IMR-90 (cell line): ENCODE measurements around the gene ANKRD1. TPM values are rescaled to one million over a fixed set of nuclear protein-coding genes. Genes with fewer than 3 reads are reported as not detected.

ENCODE experiments used
- ATAC-seq: fragments of 200-7000 bp; cut with Tn5 transposase; 2 replicates; pipeline ENCODE4 v1.9.1; 2020; ENCODE audit warnings: low read depth, mild to moderate bottlenecking, moderate library complexity
- BruUV-seq: library from RNA; stranded (reverse); fragments of 400-500 nt; replicated peaks from 2 replicates; lab custom pipeline; 2021; lab: Mats Ljungman, UMichigan
- CTCF ChIA-PET: fragments of 300-600 bp; formaldehyde crosslinking; extraction: SDS; loops from one replicate; lab custom pipeline; 2021; ENCODE audit warnings: antibody characterized with exemption; lab: Yijun Ruan, JAX
- POLR2A ChIA-PET: fragments of 300-600 bp; sonication (Branson Sonifier 250); formaldehyde crosslinking; loops from one replicate; lab custom pipeline; 2022; ENCODE audit warnings: antibody characterized with exemption; ENCODE audit not compliant: unreplicated experiment; lab: Charles Lee
- DNase-seq: peaks from one replicate; pipeline ENCODE4 v3.0.0; 2013
- H2AFZ ChIP-seq: replicated peaks from 2 replicates; pipeline ENCODE3; 2013; ENCODE audit warnings: low read length, mild to moderate bottlenecking; ENCODE audit not compliant: poor library complexity
- H2AK5ac ChIP-seq: 2 replicates; pipeline ENCODE4 v1.6.1; 2013; ENCODE audit warnings: low read depth, low read length, inconsistent platforms
- H2AK9ac ChIP-seq: replicated peaks from 2 replicates; pipeline ENCODE3; 2013; ENCODE audit warnings: mild to moderate bottlenecking, low read depth, low read length, moderate library complexity; ENCODE audit not compliant: poor library complexity
- H2BK120ac ChIP-seq: 2 replicates; pipeline ENCODE4 v1.6.1; 2013; ENCODE audit warnings: low read depth, low read length, inconsistent platforms
- H2BK15ac ChIP-seq: 3 replicates; pipeline ENCODE4 v1.6.1; 2013; ENCODE audit warnings: low read depth, low read length, inconsistent platforms
- H2BK20ac ChIP-seq: 2 replicates; pipeline ENCODE4 v1.6.1; 2013; ENCODE audit warnings: low read depth, mild to moderate bottlenecking, inconsistent platforms, low read length, moderate library complexity
- H2BK5ac ChIP-seq: 2 replicates; pipeline ENCODE4 v1.6.1; 2013; ENCODE audit warnings: mild to moderate bottlenecking, low read depth, low read length, inconsistent platforms; ENCODE audit not compliant: poor library complexity, severe bottlenecking
- H3K14ac ChIP-seq: replicated peaks from 2 replicates; pipeline ENCODE4 v1.6.1; 2013; ENCODE audit warnings: low read depth, low read length, inconsistent platforms
- H3K18ac ChIP-seq: 2 replicates; pipeline ENCODE4 v1.6.1; 2013; ENCODE audit warnings: low read depth, low read length, control low read depth
- H3K23ac ChIP-seq: 2 replicates; pipeline ENCODE4 v1.6.1; 2013; ENCODE audit warnings: low read depth, low read length, inconsistent platforms
- H3K27ac ChIP-seq: 2 replicates; pipeline ENCODE4 v1.5.1; 2013; ENCODE audit warnings: mild to moderate bottlenecking, control low read depth, low read length; ENCODE audit not compliant: insufficient read depth
- H3K27me3 ChIP-seq: 2 replicates; pipeline ENCODE4 v1.6.1; 2013; ENCODE audit warnings: low read length; ENCODE audit not compliant: control insufficient read depth, insufficient read depth
- H3K36me3 ChIP-seq: 2 replicates; pipeline ENCODE4 v1.6.1; 2013; ENCODE audit warnings: low read length, mixed read lengths; ENCODE audit not compliant: control insufficient read depth, insufficient read depth
- H3K4ac ChIP-seq: 2 replicates; pipeline ENCODE4 v1.6.1; 2013; ENCODE audit warnings: low read depth, low read length, inconsistent platforms
- H3K4me1 ChIP-seq: 2 replicates; pipeline ENCODE4 v1.6.1; 2013; ENCODE audit warnings: low read length, mixed read lengths; ENCODE audit not compliant: control insufficient read depth, insufficient read depth
- H3K4me2 ChIP-seq: 2 replicates; pipeline ENCODE4 v1.6.1; 2013; ENCODE audit warnings: low read depth, mild to moderate bottlenecking, control low read depth, low read length, moderate library complexity
- H3K4me3 ChIP-seq: 2 replicates; pipeline ENCODE4 v1.5.1; 2013; ENCODE audit warnings: low read depth, mild to moderate bottlenecking, control low read depth, low read length, moderate library complexity; ENCODE audit not compliant: insufficient read depth
- H3K56ac ChIP-seq: 2 replicates; pipeline ENCODE4 v1.6.1; 2013; ENCODE audit warnings: low read length, inconsistent platforms; ENCODE audit not compliant: insufficient read depth; ENCODE audit errors: extremely low read depth
- H3K79me1 ChIP-seq, 2 experiments: 2 replicates each; pipeline ENCODE4 v1.6.1; 2013; ENCODE audit warnings: low read length in 2 of 2, inconsistent platforms in 1 of 2, low read depth in 1 of 2
- H3K9ac ChIP-seq: 2 replicates; pipeline ENCODE4 v1.6.1; 2013; ENCODE audit warnings: low read depth, low read length, control low read depth
- H3K9me1 ChIP-seq: 2 replicates; pipeline ENCODE4 v1.6.1; 2013; ENCODE audit warnings: low read length, inconsistent platforms; ENCODE audit not compliant: insufficient read depth
- H3K9me3 ChIP-seq: 2 replicates; pipeline ENCODE4 v1.6.1; 2013; ENCODE audit warnings: low read length; ENCODE audit not compliant: control insufficient read depth, insufficient read depth
- H4K20me1 ChIP-seq: 2 replicates; pipeline ENCODE4 v1.6.1; 2013; ENCODE audit warnings: low read length, inconsistent platforms; ENCODE audit not compliant: insufficient read depth
- H4K5ac ChIP-seq: 2 replicates; pipeline ENCODE4 v1.6.1; 2013; ENCODE audit warnings: mild to moderate bottlenecking, low read depth, low read length, control low read depth
- H4K8ac ChIP-seq, 2 experiments: 2 replicates each; pipeline ENCODE4 v1.6.1; 2013; ENCODE audit warnings: low read depth in 2 of 2, low read length in 2 of 2, control low read depth in 1 of 2, inconsistent platforms in 1 of 2
- H4K91ac ChIP-seq: 2 replicates; pipeline ENCODE4 v1.6.1; 2013; ENCODE audit warnings: low read depth, low read length, inconsistent platforms; ENCODE audit not compliant: insufficient read depth
- BHLHE40 ChIP-seq: fragments of 150-350 bp; IDR thresholded peaks from 2 replicates; pipeline ENCODE4 v1.6.1; 2016; ENCODE audit warnings: mild to moderate bottlenecking, low read depth, low read length
- CEBPB ChIP-seq: IDR thresholded peaks from 2 replicates; pipeline ENCODE4 v1.6.1; 2012; ENCODE audit warnings: low read depth, low read length, improper control_type of control experiment
- CHD1 ChIP-seq: IDR thresholded peaks from 2 replicates; pipeline ENCODE4 v1.6.1; 2012; ENCODE audit warnings: low read depth, low read length, improper control_type of control experiment
- CTCF ChIP-seq: conservative IDR thresholded peaks from 2 replicates; pipeline ENCODE4 v1.5.1; 2012; ENCODE audit warnings: mild to moderate bottlenecking, low read depth, low read length, improper control_type of control experiment
- ELK1 ChIP-seq: fragments of 150-350 bp; IDR thresholded peaks from 2 replicates; pipeline ENCODE4 v1.6.1; 2016; ENCODE audit warnings: low read depth, mild to moderate bottlenecking, low read length, moderate library complexity, borderline replicate concordance
- FOS ChIP-seq: fragments of 150-350 bp; IDR thresholded peaks from 2 replicates; pipeline ENCODE4 v1.6.1; 2016; ENCODE audit warnings: low read depth, low read length
- MAFK ChIP-seq: IDR thresholded peaks from 2 replicates; pipeline ENCODE4 v1.6.1; 2012; ENCODE audit warnings: low read depth, low read length, improper control_type of control experiment
- MAZ ChIP-seq: IDR thresholded peaks from 2 replicates; pipeline ENCODE4 v1.6.1; 2012; ENCODE audit warnings: low read depth, mild to moderate bottlenecking, low read length, improper control_type of control experiment, moderate library complexity, borderline replicate concordance
- MXI1 ChIP-seq: IDR thresholded peaks from 2 replicates; pipeline ENCODE4 v1.6.1; 2012; ENCODE audit warnings: low read depth, mild to moderate bottlenecking, low read length, moderate library complexity, borderline replicate concordance
- POLR2A ChIP-seq: IDR thresholded peaks from 2 replicates; pipeline ENCODE4 v1.6.1; 2012; ENCODE audit warnings: mild to moderate bottlenecking, low read depth, low read length
- RAD21 ChIP-seq: IDR thresholded peaks from 2 replicates; pipeline ENCODE4 v1.6.1; 2012; ENCODE audit warnings: low read length, improper control_type of control experiment
- RCOR1 ChIP-seq: IDR thresholded peaks from 2 replicates; pipeline ENCODE4 v1.6.1; 2012; ENCODE audit warnings: mild to moderate bottlenecking, low read length, improper control_type of control experiment; ENCODE audit not compliant: insufficient replicate concordance
- RFX5 ChIP-seq: IDR thresholded peaks from 2 replicates; pipeline ENCODE4 v1.8.0; 2012; ENCODE audit warnings: low read depth, mild to moderate bottlenecking, low read length, moderate library complexity
- SMC3 ChIP-seq: fragments of 150-350 bp; IDR thresholded peaks from 2 replicates; pipeline ENCODE4 v1.6.1; 2016; ENCODE audit warnings: low read depth, mild to moderate bottlenecking, antibody characterized with exemption, low read length, moderate library complexity
- USF2 ChIP-seq: fragments of 150-350 bp; IDR thresholded peaks from 2 replicates; pipeline ENCODE4 v1.6.1; 2017; ENCODE audit warnings: mild to moderate bottlenecking, antibody characterized with exemption, low read length, low read depth
- WGBS, 2 experiments: methylation state at CpG; one replicate each; pipeline versions ENCODE4 v1.1.5 to v1.1.7; 2013; ENCODE audit warnings: missing lambda C conversion rate in 2 of 2; ENCODE audit not compliant: insufficient read length in 1 of 2; ENCODE audit errors: extremely low coverage in 2 of 2; 5-methylcytosine and 5-hydroxymethylcytosine counted together
- dilution Hi-C: fragments of 300-500 bp; cut with HindIII; formaldehyde crosslinking; loops from one replicate; pipeline ENCODE4 v1.14.3; 2018; ENCODE audit warnings: low sequenced_read_pairs; ENCODE audit not compliant: unreplicated experiment
- in situ Hi-C: fragments of 300-500 bp; cut with MboI; formaldehyde crosslinking; loops from 3 replicates; pipeline ENCODE4 v1.14.3; 2019; ENCODE audit warnings: low sequenced_read_pairs, inconsistent platforms, mixed read lengths
- intact Hi-C: fragments of 100-400 bp; cut with micrococcal nuclease; formaldehyde crosslinking; loops from 2 replicates; pipeline ENCODE4 v1.10.0; 2022
- polyA plus RNA-seq, 3 experiments: library from polyadenylated mRNA; depleted of rRNA; stranded (reverse); fragments of >200 nt; gene quantifications; 2 replicates each; pipeline ENCODE4 v1.2.3, GENCODE V29; 2012; ENCODE audit warnings: low replicate concordance in 1 of 3
- total RNA-seq: library from RNA; depleted of rRNA; stranded (reverse); fragments of >200 nt; gene quantifications from 2 replicates; pipeline ENCODE4 v1.2.3, GENCODE V29; 2012

ANKRD1 gene
- total and polyA plus RNA-seq, 2 of the 4 experiments (the other 2 are of a cell fraction): 7.4 to 10.8 TPM

- Histone ChIP-seq H3K9me1 (peaks cover 2% of the 10 kb centered on the region; the same call in 1 of the 2 replicates), H2BK120ac (peak overlapping the region; percentile 15), H3K27ac (no peak overlapping the region), H3K9me3 (no peaks in the 10 kb centered on the region), H3K14ac (peak overlapping the region; percentile 35; the same call in 1 of the 2 replicates), H4K20me1 (no peaks in the 10 kb centered on the region), H3K9ac (no peak overlapping the region), H3K4me2 (no peak overlapping the region), H2AFZ (no peak overlapping the region), H2AK5ac (peak overlapping the region; percentile 47; the same call in 1 of the 2 replicates), H4K91ac (0 out of 2 replicates have a peak overlapping the region, but pooled peaks have one; percentile 6), H3K27me3 (no peaks in the 10 kb centered on the region), H4K5ac (no peak overlapping the region), H3K4me3 (no peak overlapping the region), H3K23ac (0 out of 2 replicates have a peak overlapping the region, but pooled peaks have one; percentile 5), H2AK9ac (no peak overlapping the region), H3K56ac (no peak overlapping the region), H2BK20ac (peak overlapping the region; percentile 61; the same call in 1 of the 2 replicates), H2BK5ac (no peak overlapping the region), H3K36me3 (no peaks in the 10 kb centered on the region), H3K79me1 (no peaks in the 10 kb centered on the region), H3K18ac (peak overlapping the region; percentile 35; the same call in 1 of the 2 replicates), H3K4ac (no peak overlapping the region), H4K8ac (peak overlapping the region in 1 of 2 experiments; percentile 27; a peak in 1 of 4 replicates), H3K4me1 (peaks cover 15% of the 10 kb centered on the region), H2BK15ac (peak overlapping the region; percentile 4; the same call in 1 of the 3 replicates)
- TF ChIP-seq MAFK (no peak), CTCF (no peak), SMC3 (no peak), CEBPB (no peak), FOS (no peak), CHD1 (no peak), RAD21 (no peak), RCOR1 (no peak), MXI1 (no peak), RFX5 (no peak), POLR2A (no peak), BHLHE40 (no peak), ELK1 (no peak), USF2 (no peak), MAZ (no peak)
- POLR2A ChIA-PET: no interaction called here
- dilution Hi-C loops: no loop called here
- intact Hi-C loops: no loop called here
- no CpG with 5 or more reads among the region's 3 CpGs for WGBS, 2 experiments
- BruUV-seq: no TSS peak
- in situ Hi-C loops: no loop called here
- CTCF ChIA-PET: no interaction called here
- ATAC-seq: no peak
- DNase-seq: no peak
Observed at GRCh38 chr10:90967865-90968264, 47.0 kb upstream of the ANKRD1 start.
